ENCODE data around the gene LYPLA2.
"Not testable (repeated sequence)": the region's sequence is repeated elsewhere in the genome, so short reads cannot be mapped to it uniquely, and the experiment has no call there.

The LYPLA2 gene

GRCh38 chr1:23776217-23776616 lies 14.7 kb upstream of the LYPLA2 start:
- no peak overlapping the region for H3K4me3 ChIP-seq (ENCODE audit: low read length)
- DNase-seq (ENCODE audit: low read depth, low spot score), result no peak

- DNase-seq (ENCODE audit: low read depth, low spot score), result peak; percentile 80
- peak within 1 kb of the TSS; percentile 100 for H3K4me3 ChIP-seq (ENCODE audit: low read length)
Observed at GRCh38 chr1:23777979-23778814, 12.7 kb upstream of the LYPLA2 start, which contains the start of gene PITHD1. TSS of gene PITHD1 (plus strand) at chr1:23778418. CDS start at chr1:23778516, 98 bp downstream.

- no peak overlapping the region for H3K4me3 ChIP-seq (ENCODE audit: low read length)
- DNase-seq (ENCODE audit: low read depth, low spot score), result no peak
Observed at GRCh38 chr1:23779826-23780371, 11.0 kb upstream of the LYPLA2 start.

GRCh38 chr1:23783141-23783540 lies 7.8 kb upstream of the LYPLA2 start:
- not testable (repeated sequence) for DNase-seq (ENCODE audit: low read depth, low spot score); H3K4me3 ChIP-seq (ENCODE audit: low read length)

- DNase-seq (ENCODE audit: low read depth, low spot score), result no peak
- H3K4me3 ChIP-seq (ENCODE audit: low read length), result no peak overlapping the region
Observed at GRCh38 chr1:23784846-23785245, 6.1 kb upstream of the LYPLA2 start.

GRCh38 chr1:23787701-23788100 lies 3.2 kb upstream of the LYPLA2 start:
- no peak for DNase-seq (ENCODE audit: low read depth, low spot score)
- no peak overlapping the region for H3K4me3 ChIP-seq (ENCODE audit: low read length)

GRCh38 chr1:23788695-23789094 lies 2.2 kb upstream of the LYPLA2 start:
- H3K4me3 ChIP-seq (ENCODE audit: low read length), result no peak overlapping the region
- no peak for DNase-seq (ENCODE audit: low read depth, low spot score)

GRCh38 chr1:23791516-23792047 lies 637 bp downstream of the LYPLA2 start:
- DNase-seq (ENCODE audit: low read depth, low spot score), result no peak
- H3K4me3 ChIP-seq (ENCODE audit: low read length), result peak overlapping the region; percentile 94

- no peak for DNase-seq (ENCODE audit: low read depth, low spot score)
- H3K4me3 ChIP-seq (ENCODE audit: low read length), result peak overlapping the region; percentile 94
Observed at GRCh38 chr1:23792151-23792945, 1.4 kb downstream of the LYPLA2 start.

- no peak for DNase-seq (ENCODE audit: low read depth, low spot score)
- no peak overlapping the region for H3K4me3 ChIP-seq (ENCODE audit: low read length)
Observed at GRCh38 chr1:23793018-23793781, 2.3 kb downstream of the LYPLA2 start.

GRCh38 chr1:23793861-23794731 lies 3.2 kb downstream of the LYPLA2 start:
- DNase-seq (ENCODE audit: low read depth, low spot score), result no peak
- H3K4me3 ChIP-seq (ENCODE audit: low read length), result no peak overlapping the region

GRCh38 chr1:23794732-23795182 lies 3.8 kb downstream of the LYPLA2 start:
- not testable (repeated sequence) for DNase-seq (ENCODE audit: low read depth, low spot score); H3K4me3 ChIP-seq (ENCODE audit: low read length)

- no peak for DNase-seq (ENCODE audit: low read depth, low spot score)
- no peak overlapping the region for H3K4me3 ChIP-seq (ENCODE audit: low read length)
Observed at GRCh38 chr1:23795676-23796465, 4.9 kb downstream of the LYPLA2 start.

GRCh38 chr1:23796466-23797271 lies 5.7 kb downstream of the LYPLA2 start:
- H3K4me3 ChIP-seq (ENCODE audit: low read length), result no peak overlapping the region

GRCh38 chr1:23797478-23798448 lies 6.8 kb downstream of the LYPLA2 start:
- no peak for DNase-seq (ENCODE audit: low read depth, low spot score)
- H3K4me3 ChIP-seq (ENCODE audit: low read length), result no peak overlapping the region

More at GRCh38 chr1:23796466-23797271, 5.7 kb downstream of the LYPLA2 start:
- DNase-seq (ENCODE audit: low read depth, low spot score), result no peak
